ENCODE measurements around the gene DAPK1.

GRCh38 chr9:87699835-87700234 lies 202.2 kb downstream of the DAPK1 start:
- TF ChIP-seq CTCF (IDR thresholded peaks at IDR 0.05) (no peak), POLR2A (IDR thresholded peaks at IDR 0.05) (no peak)
